ENCODE data around the gene CPNE9.

The CPNE9 gene

DNA sequence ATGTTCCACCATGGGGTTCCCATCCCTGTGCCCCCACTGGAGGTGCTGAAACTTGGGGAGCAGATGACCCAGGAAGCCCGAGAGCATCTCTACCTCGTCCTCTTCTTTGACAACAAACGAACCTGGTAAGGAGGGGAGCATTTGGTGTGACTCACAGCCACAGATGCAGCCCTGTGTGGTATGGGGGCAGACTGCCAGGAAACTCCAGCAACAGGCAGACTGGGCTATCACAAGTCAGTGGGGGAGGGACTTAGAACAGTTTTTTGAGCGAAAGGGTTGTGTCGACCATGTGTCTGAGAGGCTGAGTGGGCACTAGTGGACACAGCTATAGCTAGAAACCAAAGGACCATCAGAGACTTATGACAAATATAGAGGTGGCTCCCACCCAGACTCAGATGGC is 42.7 kb downstream of the CPNE9 start:
- peak overlapping the region in 1 of 2 donors; percentile 22 for H3K9ac ChIP-seq (ENCODE audit: low read length in 2 of 2)
- H3K27me3 ChIP-seq (ENCODE audit: control insufficient read depth in 1 of 2, insufficient read depth in 2 of 2, low read length in 2 of 2): no peaks in the 10 kb centered on the region
- no peak overlapping the region for H3K27ac ChIP-seq (ENCODE audit: low read length)
- peaks cover 59 to 68% of the 10 kb centered on the region in 2 donors for H3K36me3 ChIP-seq (ENCODE audit: control insufficient read depth in 2 of 2, insufficient read depth in 2 of 2, low read length in 2 of 2)
- H3K9me3 ChIP-seq (ENCODE audit: control insufficient read depth in 2 of 2, low read length in 2 of 2): no peaks in the 10 kb centered on the region
- no peak overlapping the region for H3K4me3 ChIP-seq (ENCODE audit: low read length in 2 of 2)
- H3K4me1 ChIP-seq (ENCODE audit: control insufficient read depth, insufficient read depth, low read length): peaks cover 26% of the 10 kb centered on the region

- Histone ChIP-seq H3K4me3 (ENCODE audit: low read length in 2 of 2) (no peak overlapping the region), H3K9me3 (ENCODE audit: control insufficient read depth in 2 of 2, low read length in 2 of 2) (no peaks in the 10 kb centered on the region), H3K27ac (ENCODE audit: low read length) (no peak overlapping the region), H3K27me3 (ENCODE audit: control insufficient read depth in 1 of 2, insufficient read depth in 2 of 2, low read length in 2 of 2) (no peaks in the 10 kb centered on the region), H3K36me3 (ENCODE audit: control insufficient read depth in 2 of 2, insufficient read depth in 2 of 2, low read length in 2 of 2) (peaks cover 55 to 67% of the 10 kb centered on the region in 2 donors), H3K4me1 (ENCODE audit: control insufficient read depth, insufficient read depth, low read length) (peaks cover 32% of the 10 kb centered on the region), H3K9ac (ENCODE audit: low read length in 2 of 2) (no peak overlapping the region)
These were observed 43.6 kb downstream of the CPNE9 start for GRCh38 chr3:9747267-9747666.

GRCh38 chr3:9748031-9748430 is 44.4 kb downstream of the CPNE9 start:
- Histone ChIP-seq H3K9ac (ENCODE audit: low read length in 2 of 2) (no peak overlapping the region), H3K27me3 (ENCODE audit: control insufficient read depth in 1 of 2, insufficient read depth in 2 of 2, low read length in 2 of 2) (no peaks in the 10 kb centered on the region), H3K27ac (ENCODE audit: low read length) (no peak overlapping the region), H3K4me1 (ENCODE audit: control insufficient read depth, insufficient read depth, low read length) (peaks cover 32% of the 10 kb centered on the region), H3K4me3 (ENCODE audit: low read length in 2 of 2) (no peak overlapping the region), H3K9me3 (ENCODE audit: control insufficient read depth in 2 of 2, low read length in 2 of 2) (no peaks in the 10 kb centered on the region), H3K36me3 (ENCODE audit: control insufficient read depth in 2 of 2, insufficient read depth in 2 of 2, low read length in 2 of 2) (peaks cover 48 to 59% of the 10 kb centered on the region in 2 donors)

GRCh38 chr3:9749296-9749644 is 45.6 kb downstream of the CPNE9 start:
- Histone ChIP-seq H3K9ac (ENCODE audit: low read length in 2 of 2) (peak overlapping the region; percentile 86 to 87), H3K4me1 (ENCODE audit: control insufficient read depth, insufficient read depth, low read length) (peaks cover 33% of the 10 kb centered on the region), H3K36me3 (ENCODE audit: control insufficient read depth in 2 of 2, insufficient read depth in 2 of 2, low read length in 2 of 2) (peaks cover 40 to 47% of the 10 kb centered on the region in 2 donors), H3K27me3 (ENCODE audit: control insufficient read depth in 1 of 2, insufficient read depth in 2 of 2, low read length in 2 of 2) (no peaks in the 10 kb centered on the region), H3K27ac (ENCODE audit: low read length) (peak overlapping the region; percentile 86), H3K9me3 (ENCODE audit: control insufficient read depth in 2 of 2, low read length in 2 of 2) (no peaks in the 10 kb centered on the region), H3K4me3 (ENCODE audit: low read length in 2 of 2) (peak overlapping the region; percentile 82 to 94)

DNA sequence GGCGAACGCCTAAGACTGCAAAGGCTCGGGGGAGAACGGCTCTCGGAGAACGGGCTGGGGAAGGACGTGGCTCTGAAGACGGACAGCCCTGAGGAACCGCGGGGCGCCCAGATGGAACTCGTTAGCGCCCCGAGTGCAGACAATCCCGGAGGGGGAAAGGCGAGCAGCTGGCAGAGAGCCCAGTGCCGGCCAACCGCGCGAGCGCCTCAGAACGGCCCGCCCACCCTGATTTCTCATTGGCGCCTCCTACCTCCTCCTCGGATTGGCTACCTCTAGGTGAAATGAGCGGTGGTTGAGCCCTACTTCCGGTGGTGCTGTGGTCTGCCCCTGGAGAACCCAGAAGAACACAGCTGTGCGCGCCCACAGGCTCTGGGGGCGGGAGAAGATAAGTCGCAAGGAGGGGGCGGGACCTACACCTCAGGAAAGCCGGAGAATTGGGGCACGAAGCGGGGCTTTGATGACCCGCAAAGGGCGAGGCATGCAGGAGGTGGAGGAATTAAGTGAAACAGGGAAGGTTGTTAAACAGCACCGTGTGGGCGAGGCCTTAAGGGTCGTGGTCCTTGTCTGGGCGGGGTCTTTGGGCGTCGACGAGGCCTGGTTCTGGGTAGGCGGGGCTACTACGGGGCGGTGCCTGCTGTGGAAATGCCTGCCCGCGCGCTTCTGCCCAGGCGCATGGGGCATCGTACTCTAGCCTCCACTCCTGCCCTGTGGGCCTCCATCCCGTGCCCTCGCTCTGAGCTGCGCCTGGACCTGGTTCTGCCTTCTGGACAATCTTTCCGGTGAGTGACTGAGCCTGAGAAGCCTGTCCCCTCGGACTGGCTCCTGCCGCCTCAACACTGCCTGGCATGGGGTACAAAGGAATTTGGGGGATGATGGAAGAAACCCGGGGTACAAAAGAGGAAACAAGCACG is 46.3 kb downstream of the CPNE9 start, which contains the start of gene OGG1:
Gene OGG1 (plus strand): TSS at position 308 of the 911 bp plus-strand sequence. CDS start 335 bp downstream, at position 643.
- peak within 1 kb of the TSS; percentile 86 to 87 for H3K9ac ChIP-seq (ENCODE audit: low read length in 2 of 2)
- H3K27me3 ChIP-seq (ENCODE audit: control insufficient read depth in 1 of 2, insufficient read depth in 2 of 2, low read length in 2 of 2): no peaks in the 10 kb centered on the region
- H3K4me1 ChIP-seq (ENCODE audit: control insufficient read depth, insufficient read depth, low read length): peaks cover 37% of the 10 kb centered on the region
- H3K27ac ChIP-seq (ENCODE audit: low read length): peak within 1 kb of the TSS; percentile 86
- no peaks in the 10 kb centered on the region for H3K9me3 ChIP-seq (ENCODE audit: control insufficient read depth in 2 of 2, low read length in 2 of 2)
- H3K4me3 ChIP-seq (ENCODE audit: low read length in 2 of 2): peak within 1 kb of the TSS; percentile 90 to 94
- peaks cover 35 to 46% of the 10 kb centered on the region in 2 donors for H3K36me3 ChIP-seq (ENCODE audit: control insufficient read depth in 2 of 2, insufficient read depth in 2 of 2, low read length in 2 of 2)

DNA sequence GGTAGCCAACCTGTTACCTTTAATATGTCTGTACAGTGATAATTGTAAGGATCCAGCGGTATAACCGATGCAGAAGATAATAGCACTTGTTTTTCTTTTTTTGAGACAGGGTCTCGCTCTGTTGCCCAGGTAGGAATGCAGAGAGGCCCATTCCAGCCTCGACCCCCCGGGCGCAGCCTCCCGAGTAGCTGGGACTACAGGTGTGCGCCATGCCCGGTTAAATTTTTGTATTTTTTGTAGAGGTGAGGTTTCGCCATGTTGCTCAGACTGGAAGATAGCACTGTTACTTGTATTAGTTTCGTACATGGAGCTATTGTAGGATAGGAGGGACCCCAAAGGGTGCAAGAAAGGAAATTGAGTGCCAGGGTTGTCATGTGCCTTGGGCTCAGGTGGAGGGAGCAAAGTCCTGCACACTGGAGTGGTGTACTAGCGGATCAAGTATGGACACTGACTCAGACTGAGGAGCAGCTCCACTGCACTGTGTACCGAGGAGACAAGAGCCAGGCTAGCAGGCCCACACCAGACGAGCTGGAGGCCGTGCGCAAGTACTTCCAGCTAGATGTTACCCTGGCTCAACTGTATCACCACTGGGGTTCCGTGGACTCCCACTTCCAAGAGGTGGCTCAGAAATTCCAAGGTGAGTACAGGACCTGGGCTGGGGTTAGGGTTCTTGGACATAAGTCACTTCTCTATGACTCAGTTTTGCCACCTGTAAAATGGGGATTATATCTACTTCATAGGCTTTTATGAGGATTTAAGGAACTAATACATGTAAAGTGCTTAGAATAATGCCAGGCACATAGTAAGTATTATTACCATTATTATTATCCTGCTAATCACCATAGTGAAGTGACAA is 47.2 kb downstream of the CPNE9 start:
- Histone ChIP-seq H3K4me3 (ENCODE audit: low read length in 2 of 2) (peak overlapping the region; percentile 90 to 94), H3K27me3 (ENCODE audit: control insufficient read depth in 1 of 2, insufficient read depth in 2 of 2, low read length in 2 of 2) (no peaks in the 10 kb centered on the region), H3K36me3 (ENCODE audit: control insufficient read depth in 2 of 2, insufficient read depth in 2 of 2, low read length in 2 of 2) (peaks cover 29 to 40% of the 10 kb centered on the region in 2 donors), H3K9ac (ENCODE audit: low read length in 2 of 2) (peak overlapping the region; percentile 86), H3K9me3 (ENCODE audit: control insufficient read depth in 2 of 2, low read length in 2 of 2) (no peaks in the 10 kb centered on the region), H3K4me1 (ENCODE audit: control insufficient read depth, insufficient read depth, low read length) (peaks cover 37% of the 10 kb centered on the region), H3K27ac (ENCODE audit: low read length) (peak overlapping the region; percentile 86)

- peaks cover 38 to 48% of the 10 kb centered on the region in 2 donors for H3K36me3 ChIP-seq (ENCODE audit: control insufficient read depth in 2 of 2, insufficient read depth in 2 of 2, low read length in 2 of 2)
These were observed 51.0 kb downstream of the CPNE9 start for GRCh38 chr3:9754678-9755077.

GRCh38 chr3:9757427-9757826 is 53.8 kb downstream of the CPNE9 start:
- H3K4me3 ChIP-seq (ENCODE audit: low read length in 2 of 2): no peak overlapping the region
- H3K4me1 ChIP-seq (ENCODE audit: control insufficient read depth, insufficient read depth, low read length): peaks cover 5% of the 10 kb centered on the region
- no peak overlapping the region for H3K27ac ChIP-seq (ENCODE audit: low read length)
- H3K36me3 ChIP-seq (ENCODE audit: control insufficient read depth in 2 of 2, insufficient read depth in 2 of 2, low read length in 2 of 2): peaks cover 46 to 52% of the 10 kb centered on the region in 2 donors
- H3K9me3 ChIP-seq (ENCODE audit: control insufficient read depth in 2 of 2, low read length in 2 of 2): no peaks in the 10 kb centered on the region
- no peak overlapping the region for H3K9ac ChIP-seq (ENCODE audit: low read length in 2 of 2)
- no peaks in the 10 kb centered on the region for H3K27me3 ChIP-seq (ENCODE audit: control insufficient read depth in 1 of 2, insufficient read depth in 2 of 2, low read length in 2 of 2)

More at GRCh38 chr3:9754678-9755077, 51.0 kb downstream of the CPNE9 start:
- H3K4me1 ChIP-seq (ENCODE audit: control insufficient read depth, insufficient read depth, low read length): peaks cover 24% of the 10 kb centered on the region
- no peaks in the 10 kb centered on the region for H3K9me3 ChIP-seq (ENCODE audit: control insufficient read depth in 2 of 2, low read length in 2 of 2)
- no peak overlapping the region for H3K9ac ChIP-seq (ENCODE audit: low read length in 2 of 2)
- no peak overlapping the region for H3K27ac ChIP-seq (ENCODE audit: low read length)
- no peaks in the 10 kb centered on the region for H3K27me3 ChIP-seq (ENCODE audit: control insufficient read depth in 1 of 2, insufficient read depth in 2 of 2, low read length in 2 of 2)
- H3K4me3 ChIP-seq (ENCODE audit: low read length in 2 of 2): no peak overlapping the region

DNA sequence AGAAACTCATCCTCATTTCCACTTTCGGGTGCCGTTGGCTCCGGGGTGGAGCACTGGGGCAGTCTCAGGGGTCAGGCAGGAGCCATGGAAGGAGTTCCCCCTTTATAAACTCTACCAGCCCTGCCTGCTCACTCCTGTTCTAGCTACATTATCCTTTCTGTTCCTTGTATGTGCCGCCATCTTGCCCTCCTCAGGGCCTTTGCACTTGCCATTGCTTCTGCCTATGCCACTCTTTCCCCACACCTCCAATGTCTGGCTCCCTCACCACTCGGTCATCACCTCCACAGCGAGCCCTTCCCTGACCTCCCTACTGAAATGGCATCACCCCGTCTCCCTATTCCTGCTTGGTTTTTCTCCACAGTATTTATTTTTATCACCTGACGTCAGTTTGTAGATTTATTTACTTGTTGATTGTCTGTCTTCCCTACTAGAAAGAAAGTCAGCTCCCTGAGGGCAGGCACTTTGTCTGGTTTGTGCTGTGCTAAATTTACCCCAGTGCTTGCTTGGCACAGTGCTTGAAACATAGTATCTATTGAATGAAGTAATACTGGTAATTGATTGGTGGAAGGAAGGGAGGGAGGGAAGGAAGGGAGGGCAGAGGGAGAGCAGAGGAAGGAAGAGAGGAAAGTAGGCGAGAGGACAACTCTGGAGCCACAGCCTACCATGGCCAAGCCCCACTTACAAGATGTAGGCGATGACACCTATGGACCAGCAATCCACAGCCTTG is 57.3 kb downstream of the CPNE9 start:
- H3K27me3 ChIP-seq (ENCODE audit: control insufficient read depth in 1 of 2, insufficient read depth in 2 of 2, low read length in 2 of 2): no peaks in the 10 kb centered on the region
- H3K4me3 ChIP-seq (ENCODE audit: low read length in 2 of 2): no peak overlapping the region
- no peaks in the 10 kb centered on the region for H3K4me1 ChIP-seq (ENCODE audit: control insufficient read depth, insufficient read depth, low read length)
- no peaks in the 10 kb centered on the region for H3K9me3 ChIP-seq (ENCODE audit: control insufficient read depth in 2 of 2, low read length in 2 of 2)
- no peak overlapping the region for H3K27ac ChIP-seq (ENCODE audit: low read length)
- peaks cover 43 to 54% of the 10 kb centered on the region in 2 donors for H3K36me3 ChIP-seq (ENCODE audit: control insufficient read depth in 2 of 2, insufficient read depth in 2 of 2, low read length in 2 of 2)
- no peak overlapping the region for H3K9ac ChIP-seq (ENCODE audit: low read length in 2 of 2)

GRCh38 chr3:9761919-9762318 is 58.3 kb downstream of the CPNE9 start:
- Histone ChIP-seq H3K27ac (ENCODE audit: low read length) (no peak overlapping the region), H3K4me3 (ENCODE audit: low read length in 2 of 2) (no peak overlapping the region), H3K9ac (ENCODE audit: low read length in 2 of 2) (no peak overlapping the region), H3K36me3 (ENCODE audit: control insufficient read depth in 2 of 2, insufficient read depth in 2 of 2, low read length in 2 of 2) (peaks cover 37 to 47% of the 10 kb centered on the region in 2 donors), H3K27me3 (ENCODE audit: control insufficient read depth in 1 of 2, insufficient read depth in 2 of 2, low read length in 2 of 2) (no peaks in the 10 kb centered on the region), H3K9me3 (ENCODE audit: control insufficient read depth in 2 of 2, low read length in 2 of 2) (no peaks in the 10 kb centered on the region), H3K4me1 (ENCODE audit: control insufficient read depth, insufficient read depth, low read length) (peaks cover 2% of the 10 kb centered on the region)
